ENCODE data around the gene BICRA. TPM values are rescaled to one million over a fixed set of nuclear protein-coding genes. Genes with fewer than 3 reads are reported as not detected.

BICRA gene
- polyA plus RNA-seq, 1 of the 3 experiments (the other 2 are of a cell fraction), result 1.4 TPM

- H3K27me3 ChIP-seq (ENCODE audit: insufficient read depth), result no peaks in the 10 kb centered on the region
- no peak overlapping the region for H3K9ac ChIP-seq
- H3K36me3 ChIP-seq (replicated peaks in 1 of 2; ENCODE audit: control insufficient read depth in 1 of 2, insufficient read depth in 2 of 2, low read length in 1 of 2), result no peaks in the 10 kb centered on the region
- TF ChIP-seq FOXJ3 (CRISPR knock-in tag; IDR thresholded peaks at IDR 0.05) (no peak), CTCF (IDR thresholded peaks at IDR 0.05) (no peak), USF2 (IDR thresholded peaks at IDR 0.05; ENCODE audit: borderline replicate concordance, low read depth, low read length) (no peak), RFX5 (IDR thresholded peaks at IDR 0.05; ENCODE audit: low read length) (no peak), NFIC (IDR thresholded peaks at IDR 0.05; ENCODE audit: borderline replicate concordance) (no peak), ZBTB33 (IDR thresholded peaks at IDR 0.05; ENCODE audit: borderline replicate concordance, low read depth) (no peak), SIN3A (IDR thresholded peaks at IDR 0.05; ENCODE audit: borderline replicate concordance, low read depth, low read length) (no peak), FOSL2 (IDR thresholded peaks at IDR 0.05; ENCODE audit: borderline replicate concordance, low read depth) (no peak), POLR2AphosphoS5 (IDR thresholded peaks at IDR 0.05; ENCODE audit: low read depth, low read length) (no peak), TAF1 (IDR thresholded peaks at IDR 0.05; ENCODE audit: borderline replicate concordance, low read depth, low read length) (no peak), PBX3 (IDR thresholded peaks at IDR 0.05) (no peak), REST (IDR thresholded peaks at IDR 0.05; ENCODE audit: low read depth, low read length) (no peak)
- ChIA-PET CTCF (no interaction called here), POLR2A (no interaction called here)
- no peaks in the 10 kb centered on the region for H3K9me2 ChIP-seq
- no peaks in the 10 kb centered on the region for H3K79me2 ChIP-seq (ENCODE audit: insufficient read depth)
- H2AFZ ChIP-seq (ENCODE audit: low read depth), result no peak overlapping the region
- H3K27ac ChIP-seq (ENCODE audit: low read depth in 2 of 2, low read length in 1 of 2), result no peak overlapping the region
- H3F3A ChIP-seq (replicated peaks; ENCODE audit: insufficient read depth), result no peaks in the 10 kb centered on the region
- no peak for DNase-seq
- no peaks in the 10 kb centered on the region for H4K20me1 ChIP-seq (ENCODE audit: insufficient read depth)
- WGBS (ENCODE audit: low lambda C conversion rate), result 78% methylated on average over 3 of the region's 3 CpGs
- H3K4me3 ChIP-seq (ENCODE audit: low read depth in 2 of 2, low read length in 1 of 2), result no peak overlapping the region
- no peak overlapping the region for H3K4me2 ChIP-seq
- no peaks in the 10 kb centered on the region for H3K9me3 ChIP-seq
- no peaks in the 10 kb centered on the region for H3K4me1 ChIP-seq (ENCODE audit: control insufficient read depth in 1 of 2, insufficient read depth in 2 of 2, low read depth in 1 of 2, low read length in 1 of 2)
These were observed 44.9 kb upstream of the BICRA start for GRCh38 chr19:47564081-47564480.

All from SK-N-SH (cell line).